Liver (tissue), 9 donors: ENCODE data around the gene ZNF24. TPM values are rescaled to one million over a fixed set of nuclear protein-coding genes. Genes with fewer than 3 reads are reported as not detected.

Experiments
- DNase-seq: peaks from one replicate; pipeline ENCODE4 v3.0.0-alpha.2; 2017; ENCODE audit warnings: low spot score
- H3K27ac ChIP-seq, 2 donors: one replicate each; pipeline ENCODE4 v1.7.0; 2013; ENCODE audit warnings: inconsistent platforms in 2 of 2, low read length in 2 of 2, control low read depth in 1 of 2, low read depth in 1 of 2, mild to moderate bottlenecking in 1 of 2
- H3K27me3 ChIP-seq, 4 donors: one replicate each; pipeline versions ENCODE4 v1.6.1 to v1.7.0; 2013; ENCODE audit warnings: low read length in 3 of 4, inconsistent platforms in 1 of 4, mild to moderate bottlenecking in 1 of 4, moderate library complexity in 1 of 4; ENCODE audit not compliant: control insufficient read depth in 4 of 4, insufficient read depth in 4 of 4
- H3K36me3 ChIP-seq, 4 donors: one replicate each; pipeline versions ENCODE4 v1.6.1 to v1.7.0; 2013; ENCODE audit warnings: low read length in 3 of 4, mild to moderate bottlenecking in 3 of 4, low read depth in 1 of 4, moderate library complexity in 1 of 4; ENCODE audit not compliant: control insufficient read depth in 4 of 4, insufficient read depth in 3 of 4
- H3K4me1 ChIP-seq, 4 donors: one replicate each; pipeline versions ENCODE4 v1.6.1 to v1.7.0; 2013; ENCODE audit warnings: low read length in 3 of 4, mild to moderate bottlenecking in 3 of 4, moderate library complexity in 1 of 4; ENCODE audit not compliant: control insufficient read depth in 4 of 4, insufficient read depth in 4 of 4
- H3K4me3 ChIP-seq, 3 donors: one replicate each; pipeline versions ENCODE4 v1.6.1 to v1.7.0; 2013; ENCODE audit warnings: low read length in 3 of 3, control low read depth in 1 of 3, low read depth in 1 of 3, mild to moderate bottlenecking in 1 of 3
- H3K9ac ChIP-seq, 2 donors: one replicate each; pipeline ENCODE4 v1.7.0; 2013; ENCODE audit warnings: low read length in 2 of 2, mild to moderate bottlenecking in 2 of 2, moderate library complexity in 2 of 2, control low read depth in 1 of 2, low read depth in 1 of 2
- H3K9me3 ChIP-seq, 4 donors: one replicate each; pipeline versions ENCODE4 v1.6.1 to v1.7.0; 2013; ENCODE audit warnings: low read length in 3 of 4; ENCODE audit not compliant: control insufficient read depth in 4 of 4
- CTCF ChIP-seq: fragments of 150-350 bp; IDR thresholded peaks from 2 replicates; pipeline ENCODE4 v1.5.1; 2017; ENCODE audit warnings: improper control_type of control experiment, low read depth, low read length; ENCODE audit not compliant: missing input control
- FOXA1 ChIP-seq: IDR thresholded peaks from 2 replicates; pipeline ENCODE4 v1.6.1; 2016; ENCODE audit warnings: antibody characterized with exemption
- FOXA2 ChIP-seq: IDR thresholded peaks from 2 replicates; pipeline ENCODE4 v1.6.1; 2016; ENCODE audit warnings: antibody characterized with exemption
- GABPA ChIP-seq, 2 donors: IDR thresholded peaks in 1 of 2; conservative IDR thresholded peaks in 1 of 2; 2 replicates each; pipeline ENCODE4 v1.6.1; 2016; ENCODE audit warnings: antibody characterized with exemption in 2 of 2, mild to moderate bottlenecking in 1 of 2, moderate library complexity in 1 of 2
- HNF4A ChIP-seq, 2 donors: conservative IDR thresholded peaks; 2 replicates each; pipeline ENCODE4 v1.6.1; 2016; ENCODE audit warnings: antibody characterized with exemption in 2 of 2, mild to moderate bottlenecking in 2 of 2
- HNF4G ChIP-seq: IDR thresholded peaks from 2 replicates; pipeline ENCODE4 v1.6.1; 2016; ENCODE audit warnings: antibody characterized with exemption
- NR2F2 ChIP-seq: IDR thresholded peaks from 2 replicates; pipeline ENCODE4 v1.6.1; 2016; ENCODE audit warnings: antibody characterized with exemption
- RXRA ChIP-seq, 2 donors: IDR thresholded peaks; 2 replicates each; pipeline ENCODE4 v1.6.1; 2017 to 2018; ENCODE audit warnings: antibody characterized with exemption in 2 of 2, mild to moderate bottlenecking in 1 of 2
- YY1 ChIP-seq: IDR thresholded peaks from 2 replicates; pipeline ENCODE4 v1.6.1; 2016; ENCODE audit warnings: antibody characterized with exemption, mild to moderate bottlenecking
- WGBS: extraction: QIAGEN DNeasy Blood & Tissue Kit; methylation state at CpG from one replicate; pipeline ENCODE4 v1.1.7; 2013; 5-methylcytosine and 5-hydroxymethylcytosine counted together
- polyA plus RNA-seq, 2 donors: library from polyadenylated mRNA; stranded (reverse) in 1 of 2; unstranded in 1 of 2; fragments of 200-250 nt in 1 of 2; fragments of >200 nt in 1 of 2; fragmentation: Nextera tagmentation in 1 of 2; extraction: Ambion mirVana in 1 of 2; gene quantifications; one replicate each; pipeline versions ENCODE4 v1.2.1 to v1.2.3, GENCODE V29; 2013 to 2015
- total RNA-seq, 2 donors: library from RNA; depleted of rRNA; stranded (reverse); fragments of >200 nt; gene quantifications; one replicate each; pipeline ENCODE4 v1.2.3, GENCODE V29; 2014
- TF ChIP-seq, protein P1 (sequence below): IDR thresholded peaks from 2 replicates; pipeline ENCODE4 v1.6.1; 2016; ENCODE audit warnings: antibody characterized with exemption
- TF ChIP-seq, protein P2 (sequence below): IDR thresholded peaks from 2 replicates; pipeline ENCODE4 v1.6.1; 2016; ENCODE audit warnings: antibody characterized with exemption
- donor health status: healthy.
- donor health status: healthy.
- donor health status: healthy.
- donor health status: healthy.
- donor health status: healthy.

The ZNF24 gene
- total and polyA plus RNA-seq, 4 donors = 9.1 to 30.3 (median 28.9) TPM

DNA sequence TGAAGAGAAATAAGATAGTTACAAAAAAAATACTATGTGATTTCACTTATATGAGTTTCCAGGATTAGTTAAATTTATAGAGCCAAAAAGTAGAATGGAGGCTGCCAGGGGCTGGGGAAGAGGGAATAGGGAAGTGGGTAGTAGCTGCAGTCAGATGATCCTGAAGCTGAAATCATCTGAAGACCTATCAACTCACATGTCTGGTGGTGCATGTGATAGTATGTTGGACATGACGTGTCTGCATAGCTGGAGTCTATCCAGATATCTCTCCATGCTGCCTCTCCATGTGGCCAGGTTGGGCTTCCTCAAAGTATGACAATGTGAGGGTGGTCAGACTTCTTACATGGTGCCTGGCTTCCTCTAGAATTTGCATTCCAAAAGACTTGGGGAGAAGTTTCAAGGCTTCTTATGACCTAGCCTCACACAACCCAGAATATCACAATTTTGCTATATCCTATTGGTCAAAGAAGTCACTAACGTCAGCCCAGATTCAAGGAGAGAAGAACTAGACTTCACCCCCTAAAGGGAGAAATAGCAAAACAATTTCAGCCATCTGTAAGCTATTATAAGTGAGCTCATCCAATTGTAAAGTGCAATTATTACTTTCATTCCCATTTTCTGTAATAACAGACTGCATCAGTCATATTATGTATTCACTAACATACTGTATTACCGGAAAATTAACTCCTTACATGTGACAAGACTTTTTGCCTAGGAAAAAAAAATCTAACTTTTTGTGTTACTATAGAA, 46.9 kb upstream of the ZNF24 start:
- Histone ChIP-seq H3K9ac (no peak overlapping the region), H3K27me3 (peaks cover 0 to 3% (median 0%) of the 10 kb centered on the region in 4 donors), H3K4me1 (no peaks in the 10 kb centered on the region), H3K36me3 (no peaks in the 10 kb centered on the region), H3K27ac (no peak overlapping the region), H3K9me3 (no peaks in the 10 kb centered on the region), H3K4me3 (no peak overlapping the region)
- 42% methylated on average over 3 of the region's 3 CpGs for WGBS
- no peak for DNase-seq
- TF ChIP-seq, protein P1, sequence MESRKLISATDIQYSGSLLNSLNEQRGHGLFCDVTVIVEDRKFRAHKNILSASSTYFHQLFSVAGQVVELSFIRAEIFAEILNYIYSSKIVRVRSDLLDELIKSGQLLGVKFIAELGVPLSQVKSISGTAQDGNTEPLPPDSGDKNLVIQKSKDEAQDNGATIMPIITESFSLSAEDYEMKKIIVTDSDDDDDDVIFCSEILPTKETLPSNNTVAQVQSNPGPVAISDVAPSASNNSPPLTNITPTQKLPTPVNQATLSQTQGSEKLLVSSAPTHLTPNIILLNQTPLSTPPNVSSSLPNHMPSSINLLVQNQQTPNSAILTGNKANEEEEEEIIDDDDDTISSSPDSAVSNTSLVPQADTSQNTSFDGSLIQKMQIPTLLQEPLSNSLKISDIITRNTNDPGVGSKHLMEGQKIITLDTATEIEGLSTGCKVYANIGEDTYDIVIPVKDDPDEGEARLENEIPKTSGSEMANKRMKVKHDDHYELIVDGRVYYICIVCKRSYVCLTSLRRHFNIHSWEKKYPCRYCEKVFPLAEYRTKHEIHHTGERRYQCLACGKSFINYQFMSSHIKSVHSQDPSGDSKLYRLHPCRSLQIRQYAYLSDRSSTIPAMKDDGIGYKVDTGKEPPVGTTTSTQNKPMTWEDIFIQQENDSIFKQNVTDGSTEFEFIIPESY = no peak
- TF ChIP-seq YY1 (no peak), HNF4A (conservative IDR thresholded peaks at IDR 0.05) (no peak)

DNA sequence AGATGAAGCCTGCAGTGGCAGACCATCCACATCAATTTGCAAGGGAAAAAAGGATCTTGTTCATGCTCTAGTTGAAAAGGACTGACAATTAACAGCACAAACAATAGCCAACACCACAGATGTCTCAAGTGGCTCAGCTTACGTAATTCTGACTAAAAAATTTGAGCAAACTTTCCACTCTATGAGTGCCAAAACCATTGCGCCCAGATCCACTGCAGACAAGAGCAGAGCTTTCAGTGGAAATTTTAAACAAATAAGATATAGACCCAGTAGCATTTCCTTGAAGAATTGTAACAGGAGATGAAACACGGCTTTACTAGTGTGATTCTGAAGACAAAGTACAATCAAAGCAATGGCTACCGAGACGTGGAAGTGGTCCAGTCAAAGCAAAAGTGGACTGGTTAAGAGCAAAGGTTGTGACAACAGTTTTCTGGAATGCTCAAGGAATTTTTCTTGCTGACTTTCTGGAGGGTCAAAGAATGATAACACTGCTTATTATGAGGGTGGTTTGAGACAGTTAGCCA, 44.9 kb upstream of the ZNF24 start:
- 41% methylated on average over 5 of the region's 5 CpGs for WGBS

DNA sequence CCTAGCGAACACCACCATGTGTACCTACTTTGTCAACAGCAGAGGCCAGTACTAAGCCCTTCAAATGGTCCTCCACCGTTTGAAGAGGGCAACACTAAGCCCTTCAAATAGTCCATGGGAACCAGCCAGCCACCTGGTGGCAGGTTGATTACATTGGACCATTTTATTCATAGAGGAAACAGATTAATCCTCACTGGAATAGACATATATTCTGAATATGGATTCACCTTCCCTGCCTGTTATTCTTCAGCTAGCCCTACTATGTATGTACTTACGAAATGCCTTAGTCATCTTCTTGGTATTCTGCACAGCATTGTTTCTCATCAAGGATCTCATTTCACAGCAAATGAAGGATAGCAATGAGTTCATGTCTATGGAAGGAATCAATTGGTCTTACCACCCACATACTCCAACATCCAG, 42.9 kb upstream of the ZNF24 start:
- 53% methylated on average over 3 of the region's 3 CpGs for WGBS
- TF ChIP-seq HNF4G (no peak), YY1 (no peak), FOXA1 (no peak), GABPA (IDR thresholded peaks at IDR 0.05 in 1 of 2, conservative IDR thresholded peaks at IDR 0.05 in 1 of 2) (no peak), NR2F2 (no peak), FOXA2 (no peak), CTCF (peak; percentile 22), HNF4A (conservative IDR thresholded peaks at IDR 0.05) (no peak), RXRA (IDR thresholded peaks at IDR 0.05) (no peak)
- TF ChIP-seq, protein P2, sequence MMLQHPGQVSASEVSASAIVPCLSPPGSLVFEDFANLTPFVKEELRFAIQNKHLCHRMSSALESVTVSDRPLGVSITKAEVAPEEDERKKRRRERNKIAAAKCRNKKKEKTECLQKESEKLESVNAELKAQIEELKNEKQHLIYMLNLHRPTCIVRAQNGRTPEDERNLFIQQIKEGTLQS = no peak
- TF ChIP-seq, protein P1 = no peak

More for the DNA sequence above, 44.9 kb upstream of the ZNF24 start:
- TF ChIP-seq, protein P1 = no peak
- TF ChIP-seq NR2F2 = peak; percentile 37
- no peaks in the 10 kb centered on the region for H3K4me1 ChIP-seq
- H3K4me3 ChIP-seq = no peak overlapping the region
- H3K9ac ChIP-seq = no peak overlapping the region
- H3K27ac ChIP-seq = no peak overlapping the region
- no peak for DNase-seq
- H3K27me3 ChIP-seq = peaks cover 0 to 3% (median 0%) of the 10 kb centered on the region in 4 donors
- no peaks in the 10 kb centered on the region for H3K36me3 ChIP-seq
- no peaks in the 10 kb centered on the region for H3K9me3 ChIP-seq

More for the DNA sequence above, 42.9 kb upstream of the ZNF24 start:
- no peak overlapping the region for H3K4me3 ChIP-seq
- no peak overlapping the region for H3K27ac ChIP-seq
- no peak overlapping the region for H3K9ac ChIP-seq
- H3K36me3 ChIP-seq = no peaks in the 10 kb centered on the region
- peaks cover 0 to 3% (median 0%) of the 10 kb centered on the region in 4 donors for H3K27me3 ChIP-seq
- no peak for DNase-seq
- H3K4me1 ChIP-seq = no peaks in the 10 kb centered on the region
- H3K9me3 ChIP-seq = no peaks in the 10 kb centered on the region
